Mesenchymal stem cell (in vitro differentiated cells and primary cell): ENCODE data around the gene TNFRSF4.

Source experiments
- DNase-seq: peaks from one replicate; pipeline ENCODE4 v3.0.0-alpha.2; 2013
- H2AFZ ChIP-seq: one replicate; pipeline ENCODE4 v1.6.1; 2013; ENCODE audit warnings: low read depth, mild to moderate bottlenecking, control low read depth, inconsistent platforms, low read length, moderate library complexity
- H2AK5ac ChIP-seq: 2 replicates; pipeline ENCODE4 v1.6.1; 2013; ENCODE audit warnings: low read length, moderate library complexity, mild to moderate bottlenecking, inconsistent platforms; ENCODE audit not compliant: severe bottlenecking
- H2BK120ac ChIP-seq: one replicate; pipeline ENCODE4 v1.6.1; 2013; ENCODE audit warnings: low read depth, mild to moderate bottlenecking, inconsistent platforms, low read length, moderate library complexity
- H2BK12ac ChIP-seq, 2 experiments: one replicate each; pipeline ENCODE4 v1.6.1; 2013; ENCODE audit warnings: inconsistent platforms in 2 of 2, low read length in 2 of 2, mild to moderate bottlenecking in 2 of 2, moderate library complexity in 2 of 2, control low read depth in 1 of 2
- H2BK15ac ChIP-seq: one replicate; pipeline ENCODE4 v1.6.1; 2013; ENCODE audit warnings: mild to moderate bottlenecking, low read depth, inconsistent platforms; ENCODE audit not compliant: poor library complexity, severe bottlenecking
- H2BK5ac ChIP-seq: 2 replicates; pipeline ENCODE4 v1.6.1; 2013; ENCODE audit warnings: low read depth, mild to moderate bottlenecking, low read length, control low read depth, inconsistent platforms; ENCODE audit not compliant: poor library complexity, severe bottlenecking
- H3K14ac ChIP-seq, 2 experiments: one replicate each; pipeline ENCODE4 v1.6.1; 2013; ENCODE audit warnings: inconsistent platforms in 2 of 2, low read length in 2 of 2, control low read depth in 1 of 2, mild to moderate bottlenecking in 1 of 2, moderate library complexity in 1 of 2
- H3K18ac ChIP-seq, 2 experiments: one replicate each; pipeline ENCODE4 v1.6.1; 2013; ENCODE audit warnings: inconsistent platforms in 2 of 2, low read length in 2 of 2, control low read depth in 1 of 2, low read depth in 1 of 2, mild to moderate bottlenecking in 1 of 2
- H3K23ac ChIP-seq, 2 experiments: one replicate each; pipeline ENCODE4 v1.6.1; 2013; ENCODE audit warnings: inconsistent platforms in 2 of 2, low read length in 2 of 2, mild to moderate bottlenecking in 2 of 2, moderate library complexity in 2 of 2, control low read depth in 1 of 2
- H3K27ac ChIP-seq: 2 replicates; pipeline ENCODE4 v1.5.1; 2013; ENCODE audit warnings: mild to moderate bottlenecking, moderate library complexity, low read length, control low read depth, inconsistent platforms; ENCODE audit not compliant: poor library complexity, severe bottlenecking
- H3K27me3 ChIP-seq, 2 experiments: 2 replicates each; pipeline versions ENCODE4 v1.6.1 to v1.7.0; 2013; ENCODE audit warnings: low read length in 2 of 2, mild to moderate bottlenecking in 2 of 2, moderate library complexity in 2 of 2, control low read depth in 1 of 2, inconsistent platforms in 1 of 2; ENCODE audit not compliant: control insufficient read depth in 1 of 2, insufficient read depth in 1 of 2
- H3K36me3 ChIP-seq, 2 experiments: 2 replicates each; pipeline versions ENCODE4 v1.6.1 to v1.7.0; 2013; ENCODE audit warnings: low read length in 2 of 2, control low read depth in 1 of 2, inconsistent platforms in 1 of 2, low read depth in 1 of 2, mild to moderate bottlenecking in 1 of 2; ENCODE audit not compliant: insufficient read depth in 2 of 2, control insufficient read depth in 1 of 2
- H3K4ac ChIP-seq, 2 experiments: one replicate each; pipeline ENCODE4 v1.6.1; 2013; ENCODE audit warnings: inconsistent platforms in 2 of 2, low read length in 2 of 2, mild to moderate bottlenecking in 2 of 2, moderate library complexity in 2 of 2, control low read depth in 1 of 2, low read depth in 1 of 2
- H3K4me1 ChIP-seq: 2 replicates; pipeline ENCODE4 v1.6.1; 2013; ENCODE audit warnings: low read depth, low read length, control low read depth; ENCODE audit not compliant: control insufficient read depth, insufficient read depth
- H3K4me2 ChIP-seq: 2 replicates; pipeline ENCODE4 v1.6.1; 2013; ENCODE audit warnings: low read length, mild to moderate bottlenecking, inconsistent platforms; ENCODE audit not compliant: poor library complexity, severe bottlenecking
- H3K4me3 ChIP-seq, 2 experiments: 2 replicates each; pipeline versions ENCODE4 v1.5.1 to v1.7.0; 2013; ENCODE audit warnings: low read length in 2 of 2, mild to moderate bottlenecking in 2 of 2, control low read depth in 1 of 2, low read depth in 1 of 2; ENCODE audit not compliant: insufficient read depth in 1 of 2
- H3K79me1 ChIP-seq: replicated peaks from 2 replicates; pipeline ENCODE4 v1.6.1; 2013; ENCODE audit warnings: mild to moderate bottlenecking, control low read depth, low read length, inconsistent platforms; ENCODE audit not compliant: poor library complexity, severe bottlenecking
- H3K9ac ChIP-seq: 2 replicates; pipeline ENCODE4 v1.7.0; 2013; ENCODE audit warnings: mild to moderate bottlenecking, low read length, moderate library complexity
- H3K9me3 ChIP-seq: 2 replicates; pipeline ENCODE4 v1.7.0; 2013; ENCODE audit warnings: mild to moderate bottlenecking, low read length; ENCODE audit not compliant: control insufficient read depth
- H4K8ac ChIP-seq: one replicate; pipeline ENCODE4 v1.6.1; 2013; ENCODE audit warnings: inconsistent platforms, mild to moderate bottlenecking, low read length, moderate library complexity
- H4K91ac ChIP-seq: one replicate; pipeline ENCODE4 v1.6.1; 2013; ENCODE audit warnings: mild to moderate bottlenecking, low read length, inconsistent platforms
- WGBS: methylation state at CpG from one replicate; pipeline ENCODE4 v1.1.7; 2013; ENCODE audit warnings: mixed read lengths; 5-methylcytosine and 5-hydroxymethylcytosine counted together

TNFRSF4 gene

GRCh38 chr1:1208713-1209433 lies 5.1 kb downstream of the TNFRSF4 start:
- no peaks in the 10 kb centered on the region for H3K9me3 ChIP-seq
- WGBS: 88% methylated on average over 31 of the region's 38 CpGs
- H3K4ac ChIP-seq: no peak overlapping the region
- no peak overlapping the region for H2BK5ac ChIP-seq
- peak overlapping the region; percentile 79 for H2AK5ac ChIP-seq
- peaks cover 0 to 40% of the 10 kb centered on the region in 2 experiments for H3K27me3 ChIP-seq
- peaks cover 0 to 4% of the 10 kb centered on the region in 2 experiments for H3K36me3 ChIP-seq
- H4K91ac ChIP-seq: no peak overlapping the region
- peaks cover under 1% of the 10 kb centered on the region for H3K79me1 ChIP-seq
- H3K4me1 ChIP-seq: peaks cover 67% of the 10 kb centered on the region
- H3K23ac ChIP-seq: no peak overlapping the region
- DNase-seq: no peak
- peak overlapping the region in 1 of 2 experiments; percentile 65 for H3K4me3 ChIP-seq
- no peak overlapping the region for H2BK15ac ChIP-seq
- H3K4me2 ChIP-seq: peak overlapping the region; percentile 7
- H3K9ac ChIP-seq: peak overlapping the region; percentile 75
- peak overlapping the region in 1 of 2 experiments; percentile 13 for H3K14ac ChIP-seq
- no peak overlapping the region for H3K27ac ChIP-seq
- peak overlapping the region; percentile 42 for H2AFZ ChIP-seq
- no peak overlapping the region for H2BK120ac ChIP-seq
- H2BK12ac ChIP-seq: no peak overlapping the region
- no peak overlapping the region for H4K8ac ChIP-seq
- H3K18ac ChIP-seq: peak overlapping the region; percentile 45 to 88

DNA sequence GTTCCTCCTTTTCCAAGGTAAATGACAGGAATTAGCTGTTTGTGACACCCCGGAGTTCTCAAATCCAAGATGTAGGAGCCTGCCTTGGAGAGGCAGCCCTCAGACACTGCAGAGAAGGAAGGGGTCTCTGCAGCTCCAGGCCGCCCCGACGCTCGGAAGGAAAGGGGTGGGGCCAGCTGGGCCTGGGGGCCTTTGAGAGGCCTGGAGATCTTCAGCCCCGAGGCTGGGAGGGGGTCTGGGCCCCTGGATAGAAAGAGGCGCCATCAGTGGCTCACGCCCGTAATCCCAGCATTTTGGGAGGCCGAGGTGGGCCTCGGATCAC lies 6.4 kb downstream of the TNFRSF4 start:
- Histone ChIP-seq H2BK12ac (no peak overlapping the region), H3K27me3 (peaks cover 0 to 52% of the 10 kb centered on the region in 2 experiments), H2BK15ac (no peak overlapping the region), H3K79me1 (no peaks in the 10 kb centered on the region), H3K9me3 (no peaks in the 10 kb centered on the region), H2BK120ac (no peak overlapping the region), H4K8ac (no peak overlapping the region), H3K14ac (no peak overlapping the region), H3K4me1 (peaks cover 69% of the 10 kb centered on the region), H2AK5ac (no peak overlapping the region), H3K18ac (no peak overlapping the region), H3K36me3 (no peaks in the 10 kb centered on the region), H2AFZ (no peak overlapping the region), H3K4me3 (no peak overlapping the region), H2BK5ac (no peak overlapping the region), H3K4me2 (no peak overlapping the region), H3K23ac (no peak overlapping the region), H3K27ac (no peak overlapping the region), H3K4ac (no peak overlapping the region), H3K9ac (no peak overlapping the region), H4K91ac (no peak overlapping the region)
- WGBS: 90% methylated on average over 11 of the region's 11 CpGs
- DNase-seq: no peak

DNA sequence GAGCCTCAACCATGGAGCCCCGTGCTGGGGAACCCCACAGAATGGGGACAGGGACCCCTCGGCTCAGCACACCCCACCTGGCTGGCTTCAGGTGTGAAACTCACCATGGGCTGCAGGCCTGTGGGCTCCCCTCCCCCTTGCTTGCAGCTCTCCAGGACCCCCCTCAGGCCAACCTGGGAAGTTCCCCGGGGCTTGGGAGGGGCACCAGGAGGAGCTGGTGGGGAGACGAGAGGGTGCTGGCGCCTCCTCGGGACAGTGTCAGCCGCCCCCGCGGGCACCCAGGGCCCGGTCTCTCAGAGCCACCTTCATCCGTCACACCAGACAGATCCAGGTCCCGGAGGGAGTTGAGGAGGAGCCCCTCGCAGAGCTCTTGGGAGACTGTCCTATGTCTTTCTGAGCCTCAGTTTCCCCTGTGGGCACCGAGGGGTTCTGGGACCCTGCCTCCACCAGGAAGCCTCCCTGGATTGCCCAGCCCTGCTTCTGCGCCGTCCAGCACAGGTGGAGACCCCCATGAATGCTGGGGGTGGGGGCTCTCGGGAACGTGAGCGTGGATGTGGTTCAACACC lies 6.9 kb downstream of the TNFRSF4 start:
- H3K23ac ChIP-seq: no peak overlapping the region
- no peak for DNase-seq
- H3K4ac ChIP-seq: no peak overlapping the region
- no peak overlapping the region for H3K4me3 ChIP-seq
- no peak overlapping the region for H2AFZ ChIP-seq
- no peak overlapping the region for H3K4me2 ChIP-seq
- no peak overlapping the region for H2BK120ac ChIP-seq
- H3K79me1 ChIP-seq: no peaks in the 10 kb centered on the region
- H3K27me3 ChIP-seq: peaks cover 0 to 52% of the 10 kb centered on the region in 2 experiments
- 85% methylated on average over 19 of the region's 19 CpGs for WGBS
- no peak overlapping the region for H3K27ac ChIP-seq
- no peak overlapping the region for H3K9ac ChIP-seq
- H2BK12ac ChIP-seq: no peak overlapping the region
- no peak overlapping the region for H2BK15ac ChIP-seq
- no peaks in the 10 kb centered on the region for H3K36me3 ChIP-seq
- H2AK5ac ChIP-seq: peak overlapping the region; percentile 61
- no peak overlapping the region for H4K8ac ChIP-seq
- H3K9me3 ChIP-seq: no peaks in the 10 kb centered on the region
- H2BK5ac ChIP-seq: no peak overlapping the region
- peaks cover 67% of the 10 kb centered on the region for H3K4me1 ChIP-seq
- no peak overlapping the region for H4K91ac ChIP-seq
- no peak overlapping the region for H3K18ac ChIP-seq
- no peak overlapping the region for H3K14ac ChIP-seq

- H3K27me3 ChIP-seq: peaks cover 0 to 52% of the 10 kb centered on the region in 2 experiments
- peaks cover 66% of the 10 kb centered on the region for H3K4me1 ChIP-seq
- peak within 1 kb of the TSS in 1 of 2 experiments; percentile 32 for H2BK12ac ChIP-seq
- no peak within 1 kb of the TSS for H4K8ac ChIP-seq
- peak within 1 kb of the TSS in 1 of 2 experiments; percentile 38 for H3K18ac ChIP-seq
- no peak within 1 kb of the TSS for H3K23ac ChIP-seq
- H2AK5ac ChIP-seq: peak within 1 kb of the TSS; percentile 66
- no peaks in the 10 kb centered on the region for H3K36me3 ChIP-seq
- H3K4ac ChIP-seq: no peak within 1 kb of the TSS
- H3K79me1 ChIP-seq: no peaks in the 10 kb centered on the region
- peak within 1 kb of the TSS in 1 of 2 experiments; percentile 42 for H3K4me3 ChIP-seq
- H3K14ac ChIP-seq: no peak within 1 kb of the TSS
- no peak within 1 kb of the TSS for H3K9ac ChIP-seq
- H3K27ac ChIP-seq: no peak within 1 kb of the TSS
- peak within 1 kb of the TSS; percentile 15 for H2BK5ac ChIP-seq
- no peak for DNase-seq
- H4K91ac ChIP-seq: peak within 1 kb of the TSS; percentile 12
- no peaks in the 10 kb centered on the region for H3K9me3 ChIP-seq
- 12% methylated on average over 49 of the region's 49 CpGs for WGBS
- no peak within 1 kb of the TSS for H2AFZ ChIP-seq
- H2BK15ac ChIP-seq: no peak within 1 kb of the TSS
- H2BK120ac ChIP-seq: no peak within 1 kb of the TSS
- peak within 1 kb of the TSS; percentile 59 for H3K4me2 ChIP-seq
These were observed 7.5 kb downstream of the TNFRSF4 start, which contains the start of gene TNFRSF18 for GRCh38 chr1:1206376-1206965. Gene TNFRSF18, minus strand, starts transcription at chr1:1206592. Its CDS starts 21 bp downstream, at chr1:1206571.
